ENCODE data around the gene ARHGAP26. TPM values are rescaled to one million over a fixed set of nuclear protein-coding genes. Genes with fewer than 3 reads are reported as not detected.

ARHGAP26 gene
- total RNA-seq, 2 experiments from 2014 or later, result 17.0 to 19.5 TPM

GRCh38 chr5:142836048-142836447 lies 65.9 kb downstream of the ARHGAP26 start:
- peaks cover 3% of the 10 kb centered on the region for H3K36me3 Mint-ChIP-seq (ENCODE audit: low read depth)
- peaks cover 12% of the 10 kb centered on the region for H3K4me1 Mint-ChIP-seq (ENCODE audit: low read depth)
- intact Hi-C loops (cut with micrococcal nuclease), result no loop called here
- H3K9me3 Mint-ChIP-seq, result no peaks in the 10 kb centered on the region
- H3K27ac Mint-ChIP-seq, result no peak overlapping the region
- CTCF ChIA-PET, result interaction anchor here (0.6 kb wide), 1 partner anchor 44 kb away, joined by 3 read pairs; no protein-coding TSS in a partner anchor
- H3K4me3 Mint-ChIP-seq, result no peak overlapping the region
- no peaks in the 10 kb centered on the region for H3K27me3 Mint-ChIP-seq (ENCODE audit: low read depth)
- DNase-seq, result no peak

GRCh38 chr5:142837081-142837725 lies 67.0 kb downstream of the ARHGAP26 start:
- Mint-ChIP-seq H3K27me3 (ENCODE audit: low read depth) (no peaks in the 10 kb centered on the region), H3K4me3 (no peak overlapping the region), H3K9me3 (no peaks in the 10 kb centered on the region), H3K27ac (no peak overlapping the region), H3K4me1 (ENCODE audit: low read depth) (peaks cover 6% of the 10 kb centered on the region), H3K36me3 (ENCODE audit: low read depth) (peaks cover 3% of the 10 kb centered on the region)
- CTCF ChIA-PET, result interaction anchor here (0.7 to 1.1 kb wide), 4 partner anchors 9 to 124 kb away, joined by 3 to 4 read pairs (median 3); no protein-coding TSS in a partner anchor
- no peak for DNase-seq
- intact Hi-C loops (cut with micrococcal nuclease), result no loop called here

- DNase-seq, result no peak
- Mint-ChIP-seq H3K4me1 (ENCODE audit: low read depth) (peaks cover 9% of the 10 kb centered on the region), H3K27me3 (ENCODE audit: low read depth) (no peaks in the 10 kb centered on the region), H3K9me3 (no peaks in the 10 kb centered on the region), H3K4me3 (no peak overlapping the region), H3K27ac (no peak overlapping the region), H3K36me3 (ENCODE audit: low read depth) (no peaks in the 10 kb centered on the region)
- CTCF ChIA-PET, result interaction anchor here (0.5 to 1.2 kb wide), 3 partner anchors 50 to 1247 kb away, joined by 3 to 4 read pairs (median 3); no protein-coding TSS in a partner anchor
- intact Hi-C loops (cut with micrococcal nuclease), result loop anchor here (1.0 kb wide), 1 partner anchor 8 kb away; no protein-coding TSS in a partner anchor
These were observed 68.7 kb downstream of the ARHGAP26 start for GRCh38 chr5:142838845-142839244.

GRCh38 chr5:142839711-142840346 lies 69.7 kb downstream of the ARHGAP26 start:
- Mint-ChIP-seq H3K36me3 (ENCODE audit: low read depth) (no peaks in the 10 kb centered on the region), H3K4me1 (ENCODE audit: low read depth) (peaks cover 10% of the 10 kb centered on the region), H3K27me3 (ENCODE audit: low read depth) (no peaks in the 10 kb centered on the region), H3K27ac (no peak overlapping the region), H3K9me3 (no peaks in the 10 kb centered on the region), H3K4me3 (no peak overlapping the region)
- DNase-seq, result no peak
- CTCF ChIA-PET, result no interaction called here
- intact Hi-C loops (cut with micrococcal nuclease), result loop anchor here (1.0 kb wide), 1 partner anchor 9 kb away; no protein-coding TSS in a partner anchor

- Mint-ChIP-seq H3K27ac (no peak overlapping the region), H3K27me3 (ENCODE audit: low read depth) (no peaks in the 10 kb centered on the region), H3K36me3 (ENCODE audit: low read depth) (no peaks in the 10 kb centered on the region), H3K4me3 (no peak overlapping the region), H3K4me1 (ENCODE audit: low read depth) (peaks cover 16% of the 10 kb centered on the region), H3K9me3 (no peaks in the 10 kb centered on the region)
- CTCF ChIA-PET, result no interaction called here
- DNase-seq, result no peak
- intact Hi-C loops (cut with micrococcal nuclease), result no loop called here
These were observed 70.4 kb downstream of the ARHGAP26 start for GRCh38 chr5:142840575-142840974.

GRCh38 chr5:142841511-142842265 lies 71.5 kb downstream of the ARHGAP26 start:
- H3K4me3 Mint-ChIP-seq, result no peak overlapping the region
- DNase-seq, result no peak
- H3K27ac Mint-ChIP-seq, result no peak overlapping the region
- H3K9me3 Mint-ChIP-seq, result no peaks in the 10 kb centered on the region
- H3K36me3 Mint-ChIP-seq (ENCODE audit: low read depth), result no peaks in the 10 kb centered on the region
- peaks cover 25% of the 10 kb centered on the region for H3K4me1 Mint-ChIP-seq (ENCODE audit: low read depth)
- CTCF ChIA-PET, result no interaction called here
- intact Hi-C loops (cut with micrococcal nuclease), result loop anchor here (2.0 kb wide), 1 partner anchor 13 kb away; no protein-coding TSS in a partner anchor
- no peaks in the 10 kb centered on the region for H3K27me3 Mint-ChIP-seq (ENCODE audit: low read depth)

GRCh38 chr5:142842994-142843905 lies 73.1 kb downstream of the ARHGAP26 start:
- CTCF ChIA-PET, result interaction anchor here (0.7 to 1.6 kb wide), 2 partner anchors 26 to 45 kb away, joined by 3 to 4 read pairs; no protein-coding TSS in a partner anchor
- no peak for DNase-seq
- H3K4me3 Mint-ChIP-seq, result no peak overlapping the region
- H3K27ac Mint-ChIP-seq, result no peak overlapping the region
- H3K9me3 Mint-ChIP-seq, result no peaks in the 10 kb centered on the region
- H3K27me3 Mint-ChIP-seq (ENCODE audit: low read depth), result no peaks in the 10 kb centered on the region
- intact Hi-C loops (cut with micrococcal nuclease), result loop anchor here (2.0 kb wide), 1 partner anchor 14 kb away; no protein-coding TSS in a partner anchor
- H3K36me3 Mint-ChIP-seq (ENCODE audit: low read depth), result no peaks in the 10 kb centered on the region
- peaks cover 26% of the 10 kb centered on the region for H3K4me1 Mint-ChIP-seq (ENCODE audit: low read depth)

- CTCF ChIA-PET, result interaction anchor here (0.7 to 1.6 kb wide), 4 partner anchors 24 to 189 kb away, joined by 3 to 4 read pairs (median 3); no protein-coding TSS in a partner anchor
- no peaks in the 10 kb centered on the region for H3K27me3 Mint-ChIP-seq (ENCODE audit: low read depth)
- intact Hi-C loops (cut with micrococcal nuclease), result no loop called here
- H3K4me1 Mint-ChIP-seq (ENCODE audit: low read depth), result peaks cover 29% of the 10 kb centered on the region
- DNase-seq, result no peak
- H3K9me3 Mint-ChIP-seq, result no peaks in the 10 kb centered on the region
- no peak overlapping the region for H3K4me3 Mint-ChIP-seq
- H3K36me3 Mint-ChIP-seq (ENCODE audit: low read depth), result no peaks in the 10 kb centered on the region
- no peak overlapping the region for H3K27ac Mint-ChIP-seq
These were observed 74.7 kb downstream of the ARHGAP26 start for GRCh38 chr5:142844866-142845265.

GRCh38 chr5:142845402-142845921 lies 75.3 kb downstream of the ARHGAP26 start:
- H3K27ac Mint-ChIP-seq, result no peak overlapping the region
- peaks cover 29% of the 10 kb centered on the region for H3K4me1 Mint-ChIP-seq (ENCODE audit: low read depth)
- CTCF ChIA-PET, result interaction anchor here (0.7 to 1.2 kb wide), 6 partner anchors 8 to 190 kb away, joined by 3 to 5 read pairs (median 4); no protein-coding TSS in a partner anchor
- no peaks in the 10 kb centered on the region for H3K36me3 Mint-ChIP-seq (ENCODE audit: low read depth)
- no peaks in the 10 kb centered on the region for H3K9me3 Mint-ChIP-seq
- intact Hi-C loops (cut with micrococcal nuclease), result no loop called here
- H3K27me3 Mint-ChIP-seq (ENCODE audit: low read depth), result no peaks in the 10 kb centered on the region
- no peak for DNase-seq
- H3K4me3 Mint-ChIP-seq, result no peak overlapping the region

- intact Hi-C loops (cut with micrococcal nuclease), result no loop called here
- CTCF ChIA-PET, result interaction anchor here (0.7 to 1.2 kb wide), 4 partner anchors 9 to 141 kb away, joined by 3 to 5 read pairs (median 4); no protein-coding TSS in a partner anchor
These were observed 75.8 kb downstream of the ARHGAP26 start for GRCh38 chr5:142845954-142846398.

GRCh38 chr5:142846406-142846805 lies 76.2 kb downstream of the ARHGAP26 start:
- CTCF ChIA-PET, result interaction anchor here (0.7 to 1.2 kb wide), 3 partner anchors 9 to 142 kb away, joined by 3 to 5 read pairs (median 3); no protein-coding TSS in a partner anchor
- no peak for DNase-seq
- Mint-ChIP-seq H3K27me3 (ENCODE audit: low read depth) (no peaks in the 10 kb centered on the region), H3K9me3 (no peaks in the 10 kb centered on the region), H3K4me1 (ENCODE audit: low read depth) (peaks cover 29% of the 10 kb centered on the region), H3K27ac (no peak overlapping the region), H3K4me3 (no peak overlapping the region), H3K36me3 (ENCODE audit: low read depth) (no peaks in the 10 kb centered on the region)
- intact Hi-C loops (cut with micrococcal nuclease), result no loop called here

More at GRCh38 chr5:142845954-142846398, 75.8 kb downstream of the ARHGAP26 start:
- Mint-ChIP-seq H3K27ac (no peak overlapping the region), H3K4me3 (no peak overlapping the region), H3K4me1 (ENCODE audit: low read depth) (peaks cover 29% of the 10 kb centered on the region), H3K36me3 (ENCODE audit: low read depth) (no peaks in the 10 kb centered on the region), H3K9me3 (no peaks in the 10 kb centered on the region), H3K27me3 (ENCODE audit: low read depth) (no peaks in the 10 kb centered on the region)
- DNase-seq, result no peak
